Stimulated activated CD8-positive, alpha-beta memory T cell treated with anti-CD3 and anti-CD28 coated beads, Interleukin-12 subunit alpha, Interleukin-12 subunit beta, amount 100 ng/mL, for 24 hours (primary cell): Measurements from ENCODE around the gene ZBTB42.

ENCODE experiments used
- DNase-seq: peaks from one replicate; pipeline ENCODE4 v3.0.0-alpha.2; 2020; ENCODE audit errors: extremely low read depth

The ZBTB42 gene

GRCh38 chr14:104782086-104782807 is 18.7 kb upstream of the ZBTB42 start:
- no peak for DNase-seq

GRCh38 chr14:104782808-104783139 is 18.1 kb upstream of the ZBTB42 start:
- no peak for DNase-seq

GRCh38 chr14:104783484-104784217 is 17.2 kb upstream of the ZBTB42 start:
- DNase-seq: no peak

- DNase-seq: no peak
Measured at GRCh38 chr14:104784218-104784568, 16.7 kb upstream of the ZBTB42 start.

GRCh38 chr14:104784846-104785707 is 15.8 kb upstream of the ZBTB42 start:
- DNase-seq: no peak

- DNase-seq: no peak
Measured at GRCh38 chr14:104785708-104786080, 15.2 kb upstream of the ZBTB42 start.

- no peak for DNase-seq
Measured at GRCh38 chr14:104786091-104786586, 14.8 kb upstream of the ZBTB42 start.

- DNase-seq: no peak
Measured at GRCh38 chr14:104786726-104787675, 13.9 kb upstream of the ZBTB42 start.

GRCh38 chr14:104787736-104788135 is 13.2 kb upstream of the ZBTB42 start:
- no peak for DNase-seq

GRCh38 chr14:104788161-104788818 is 12.6 kb upstream of the ZBTB42 start:
- no peak for DNase-seq

- no peak for DNase-seq
Measured at GRCh38 chr14:104788873-104789663, 11.8 kb upstream of the ZBTB42 start.

- DNase-seq: no peak
Measured at GRCh38 chr14:104789752-104790743, 10.9 kb upstream of the ZBTB42 start.

- no peak for DNase-seq
Measured at GRCh38 chr14:104791425-104791824, 9.5 kb upstream of the ZBTB42 start.

GRCh38 chr14:104792101-104792884 is 8.6 kb upstream of the ZBTB42 start:
- DNase-seq: no peak

- no peak for DNase-seq
Measured at GRCh38 chr14:104792945-104793702, 7.8 kb upstream of the ZBTB42 start.

GRCh38 chr14:104793703-104793959 is 7.3 kb upstream of the ZBTB42 start:
- DNase-seq: no peak

GRCh38 chr14:104794099-104794498 is 6.8 kb upstream of the ZBTB42 start:
- no peak for DNase-seq

- DNase-seq: no peak
Measured at GRCh38 chr14:104794631-104794992, 6.3 kb upstream of the ZBTB42 start.
